K562 (cell line): Measurements from ENCODE around the gene DLGAP3. TPM values are rescaled to one million over a fixed set of nuclear protein-coding genes. Genes with fewer than 3 reads are reported as not detected.

Source experiments
- ATAC-seq: fragments of 200-7000 bp; cut with Tn5 transposase; 3 replicates; pipeline ENCODE4 v1.9.1; 2020; ENCODE audit warnings: moderate library complexity
- BruUV-seq: library from RNA; stranded (reverse); fragments of 400-500 nt; replicated peaks from 2 replicates; lab custom pipeline; 2021; lab: Mats Ljungman, UMichigan
- CTCF ChIA-PET: fragments of 300-600 bp; formaldehyde crosslinking; extraction: SDS; loops from one replicate; lab custom pipeline; 2021; ENCODE audit warnings: low intra/inter-chr PET ratio; lab: Yijun Ruan, JAX
- POLR2A ChIA-PET: fragments of 300-600, 350-650 bp; sonication (Branson Sonifier 250); formaldehyde crosslinking; extraction: SDS; loops from one replicate; lab custom pipeline; 2021; ENCODE audit warnings: antibody characterized with exemption, inconsistent platforms; lab: Yijun Ruan, JAX
- DNase-seq, 4 experiments: peaks; one replicate each; pipeline versions ENCODE4 v3.0.0 to v3.0.0-alpha.2; 2011 to 2018; ENCODE audit warnings: low spot score in 3 of 4, mixed read lengths in 3 of 4; ENCODE audit errors: extremely low read depth in 1 of 4
- FAIRE-seq: peaks from 2 replicates; lab custom pipeline; 2011; peaks lifted over from hg19 to GRCh38; lab: Jason Lieb, UNC
- H2AFZ ChIP-seq: 2 replicates; pipeline ENCODE4 v1.6.0; 2011; ENCODE audit warnings: low read depth, low read length, control low read depth, inconsistent platforms
- H3K27ac ChIP-seq: fragments of 200-600 bp; 3 replicates; pipeline ENCODE4 v1.8.0; 2011; ENCODE audit warnings: low read depth, mild to moderate bottlenecking, control low read depth, inconsistent platforms, low read length, moderate library complexity, mixed read lengths; ENCODE audit errors: extremely low read depth
- H3K27me3 ChIP-seq, 2 experiments: fragments of 300-600 bp in 1 of 2; 2 replicates in 1 of 2; 3 replicates in 1 of 2; pipeline versions ENCODE4 v1.6.0 to v1.8.0; 2011; ENCODE audit warnings: inconsistent platforms in 2 of 2, low read length in 2 of 2, mild to moderate bottlenecking in 1 of 2, mixed read lengths in 1 of 2, moderate library complexity in 1 of 2; ENCODE audit not compliant: control insufficient read depth in 2 of 2, insufficient read depth in 2 of 2
- H3K36me3 ChIP-seq: fragments of 300-600 bp; 3 replicates; pipeline ENCODE4 v1.8.0; 2011; ENCODE audit warnings: mild to moderate bottlenecking, low read length, inconsistent platforms; ENCODE audit not compliant: control insufficient read depth, insufficient read depth
- H3K4me1 ChIP-seq, 2 experiments: fragments of 200-600 bp in 1 of 2; replicated peaks in 1 of 2; 2 replicates in 1 of 2; 3 replicates in 1 of 2; pipeline versions ENCODE4 v1.5.1 to v1.8.0; 2011; ENCODE audit warnings: inconsistent platforms in 2 of 2, low read length in 2 of 2, mild to moderate bottlenecking in 1 of 2, mixed read lengths in 1 of 2, moderate library complexity in 1 of 2; ENCODE audit not compliant: control insufficient read depth in 2 of 2, insufficient read depth in 2 of 2
- H3K4me2 ChIP-seq: 2 replicates; pipeline ENCODE4 v1.6.1; 2011; ENCODE audit warnings: low read length, control low read depth, inconsistent platforms, mixed read lengths; ENCODE audit not compliant: insufficient read depth
- H3K4me3 ChIP-seq: fragments of 200-600 bp; sonication (generic), shearing (Covaris generic); 2 replicates; pipeline ENCODE4 v1.5.1; 2016; ENCODE audit warnings: control low read depth, inconsistent platforms
- H3K79me2 ChIP-seq: fragments of 200-600 bp; 3 replicates; pipeline ENCODE4 v1.8.0; 2011; ENCODE audit warnings: low read length, inconsistent platforms; ENCODE audit not compliant: control insufficient read depth, insufficient read depth
- H3K9ac ChIP-seq, 2 experiments: 2 replicates each; pipeline versions ENCODE4 v1.6.0 to v1.6.1; 2011; ENCODE audit warnings: low read depth in 2 of 2, low read length in 2 of 2, control low read depth in 1 of 2, inconsistent platforms in 1 of 2, mild to moderate bottlenecking in 1 of 2, mixed read lengths in 1 of 2; ENCODE audit not compliant: insufficient read depth in 1 of 2
- H3K9me1 ChIP-seq: one replicate; pipeline ENCODE4 v1.6.0; 2011; ENCODE audit warnings: inconsistent platforms, mild to moderate bottlenecking, low read length, moderate library complexity; ENCODE audit not compliant: control insufficient read depth, insufficient read depth
- H3K9me3 ChIP-seq: replicated peaks from 2 replicates; pipeline ENCODE4 v1.5.1; 2011; ENCODE audit warnings: low read depth, low read length, inconsistent platforms; ENCODE audit not compliant: control insufficient read depth, insufficient read depth
- H4K20me1 ChIP-seq: replicated peaks from 2 replicates; pipeline ENCODE4 v1.6.1; 2011; ENCODE audit warnings: low read length, inconsistent platforms, mixed read lengths; ENCODE audit not compliant: control insufficient read depth, insufficient read depth
- DLX4 ChIP-seq: fragments of 250-450 bp; sonication (Bioruptor Pico); IDR thresholded peaks from 2 replicates; pipeline ENCODE4 v1.6.1; 2021; ENCODE audit warnings: mild to moderate bottlenecking
- RAD21 ChIP-seq, 2 experiments: fragments of 250-450 bp in 1 of 2; fragments of 450-650 bp in 1 of 2; sonication (Bioruptor Pico) in 1 of 2; formaldehyde crosslinking in 1 of 2; IDR thresholded peaks in 1 of 2; conservative IDR thresholded peaks in 1 of 2; 2 replicates each; pipeline versions ENCODE4 v1.4.0 to v1.8.0; 2020 to 2022; ENCODE audit warnings: mild to moderate bottlenecking in 2 of 2, moderate library complexity in 1 of 2
- REST ChIP-seq, 2 experiments: fragments of 450-650 bp; formaldehyde crosslinking in 1 of 2; IDR thresholded peaks; 2 replicates each; pipeline versions ENCODE4 v1.4.0 to v1.6.1; 2014 to 2020; ENCODE audit warnings: mild to moderate bottlenecking in 2 of 2, borderline replicate concordance in 1 of 2, low read depth in 1 of 2
- SPI1 ChIP-seq: IDR thresholded peaks from 2 replicates; pipeline ENCODE4 v1.6.1; 2011; ENCODE audit warnings: low read depth, low read length, control low read depth, borderline replicate concordance
- ZNF263 ChIP-seq: sonication (generic); formaldehyde crosslinking; IDR thresholded peaks from 2 replicates; pipeline ENCODE4 v1.8.0; 2022; ENCODE audit warnings: mild to moderate bottlenecking, missing genetic modification reagents, borderline replicate concordance
- WGBS: fragments of 100-300 bp; shearing (Covaris generic); methylation state at CpG from one replicate; pipeline ENCODE4 v1.1.6; 2016; ENCODE audit warnings: low coverage, mixed read lengths; ENCODE audit not compliant: insufficient coverage; ENCODE audit errors: missing lambda C conversion rate; 5-methylcytosine and 5-hydroxymethylcytosine counted together
- in situ Hi-C: fragments of 300-500 bp; cut with MboI; formaldehyde crosslinking; loops from 4 replicates; pipeline ENCODE4 v1.15.0; 2018; ENCODE audit warnings: inconsistent platforms, mixed read lengths
- intact Hi-C: fragments of 100-400 bp; cut with micrococcal nuclease; formaldehyde crosslinking; loops from 2 replicates; pipeline ENCODE4 v1.14.2; 2022
- polyA plus RNA-seq, 8 experiments: library from polyadenylated mRNA; depleted of rRNA in 4 of 8; stranded (reverse) in 5 of 8; unstranded in 3 of 8; fragments of >200 nt; fragmentation: Nextera tagmentation in 2 of 8; fragmentation: Illumina TruSeq in 1 of 8; extraction: Ambion mirVana in 2 of 8; extraction: Trizol in 1 of 8; gene quantifications; 2 replicates each; pipeline versions ENCODE4 v1.2.1 to v1.2.3, GENCODE V29; 2011 to 2014; ENCODE audit warnings: inconsistent platforms in 1 of 8, missing spikeins in 1 of 8
- total RNA-seq, 7 experiments: library from RNA; depleted of rRNA in 6 of 7; stranded (reverse); fragments of >200 nt in 6 of 7; fragmentation: Illumina TruSeq in 2 of 7; extraction: Trizol in 2 of 7; gene quantifications; 2 replicates each; pipeline versions ENCODE4 v1.2.1 to v1.2.3, GENCODE V29; 2011 to 2021; ENCODE audit warnings: low replicate concordance in 1 of 7
- TF ChIP-seq, protein P1 (sequence below), 3 experiments: IDR thresholded peaks in 2 of 3; conservative IDR thresholded peaks in 1 of 3; 2 replicates each; pipeline ENCODE4 v1.5.1; 2011 to 2012; ENCODE audit warnings: low read length in 3 of 3, mild to moderate bottlenecking in 3 of 3, control low read depth in 2 of 3, improper control_type of control experiment in 1 of 3, inconsistent platforms in 1 of 3, low read depth in 1 of 3, mixed read lengths in 1 of 3, moderate library complexity in 1 of 3; ENCODE audit not compliant: insufficient read depth in 2 of 3
- TF ChIP-seq, protein P2 (sequence below), 2 experiments: fragments of 450-650 bp; conservative IDR thresholded peaks; 2 replicates each; pipeline ENCODE4 v1.6.1; 2017; ENCODE audit warnings: mild to moderate bottlenecking in 2 of 2, moderate library complexity in 2 of 2

The DLGAP3 gene
- total and polyA plus RNA-seq, 9 of the 15 experiments (the other 6 are each of a cell fraction or from before 2014, with no cell fraction given): 0.01 to 0.16 (median 0.07) TPM; not detected in 6

- peak; percentile 80 for ATAC-seq
- BruUV-seq: no TSS peak
- no peaks in the 10 kb centered on the region for H3K79me2 ChIP-seq
- no peaks in the 10 kb centered on the region for H3K9me3 ChIP-seq
- intact Hi-C loops: no loop called here
- H3K27me3 ChIP-seq: peaks cover 2 to 18% of the 10 kb centered on the region in 2 experiments; a peak in 3 of 5 replicates
- POLR2A ChIA-PET: interaction anchor here (0.7 to 1.1 kb wide), 2 partner anchors 15 to 160 kb away, joined by 3 to 4 read pairs; partner anchors contain the start of gene ZMYM1
- in situ Hi-C loops: no loop called here
- WGBS: 9% methylated on average over 10 of the region's 14 CpGs
- peaks cover 0 to 12% of the 10 kb centered on the region in 2 experiments; a peak in 3 of 5 replicates for H3K4me1 ChIP-seq
- CTCF ChIA-PET: no interaction called here
- H3K9ac ChIP-seq: no peak overlapping the region
- FAIRE-seq: no peak
- no peaks in the 10 kb centered on the region for H3K36me3 ChIP-seq
- no peak overlapping the region for H3K27ac ChIP-seq
- H3K9me1 ChIP-seq: no peaks in the 10 kb centered on the region
- no peak overlapping the region for H3K4me2 ChIP-seq
- no peak overlapping the region for H3K4me3 ChIP-seq
- DNase-seq: peak; percentile 24 to 53 (median 37)
- peaks cover 3% of the 10 kb centered on the region; the same call in 1 of the 2 replicates for H4K20me1 ChIP-seq
- H2AFZ ChIP-seq: no peak overlapping the region
- TF ChIP-seq SPI1: peak; percentile 98
- no peak for TF ChIP-seq DLX4
- TF ChIP-seq, protein P1, sequence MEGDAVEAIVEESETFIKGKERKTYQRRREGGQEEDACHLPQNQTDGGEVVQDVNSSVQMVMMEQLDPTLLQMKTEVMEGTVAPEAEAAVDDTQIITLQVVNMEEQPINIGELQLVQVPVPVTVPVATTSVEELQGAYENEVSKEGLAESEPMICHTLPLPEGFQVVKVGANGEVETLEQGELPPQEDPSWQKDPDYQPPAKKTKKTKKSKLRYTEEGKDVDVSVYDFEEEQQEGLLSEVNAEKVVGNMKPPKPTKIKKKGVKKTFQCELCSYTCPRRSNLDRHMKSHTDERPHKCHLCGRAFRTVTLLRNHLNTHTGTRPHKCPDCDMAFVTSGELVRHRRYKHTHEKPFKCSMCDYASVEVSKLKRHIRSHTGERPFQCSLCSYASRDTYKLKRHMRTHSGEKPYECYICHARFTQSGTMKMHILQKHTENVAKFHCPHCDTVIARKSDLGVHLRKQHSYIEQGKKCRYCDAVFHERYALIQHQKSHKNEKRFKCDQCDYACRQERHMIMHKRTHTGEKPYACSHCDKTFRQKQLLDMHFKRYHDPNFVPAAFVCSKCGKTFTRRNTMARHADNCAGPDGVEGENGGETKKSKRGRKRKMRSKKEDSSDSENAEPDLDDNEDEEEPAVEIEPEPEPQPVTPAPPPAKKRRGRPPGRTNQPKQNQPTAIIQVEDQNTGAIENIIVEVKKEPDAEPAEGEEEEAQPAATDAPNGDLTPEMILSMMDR (IDR thresholded peaks at IDR 0.05 in 2 of 3, conservative IDR thresholded peaks at IDR 0.05 in 1 of 3; ENCODE audit: insufficient read depth in 2 of 3, low read depth in 1 of 3, low read length in 3 of 3): peak; percentile 23 to 28 (median 24); a peak in 2 of 6 replicates
- peak in 1 of 2 experiments; percentile 29; a peak in 2 of 4 replicates for TF ChIP-seq RAD21 (CRISPR knock-in tag; conservative IDR thresholded peaks at IDR 0.05 in 1 of 2, IDR thresholded peaks at IDR 0.05 in 1 of 2)
- peak; percentile 90 for TF ChIP-seq ZNF263
- peak; percentile 25; the same call in 1 of the 2 replicates for TF ChIP-seq REST (IDR thresholded peaks at IDR 0.05; ENCODE audit: borderline replicate concordance)
- TF ChIP-seq REST (CRISPR knock-in tag; IDR thresholded peaks at IDR 0.05; ENCODE audit: low read depth): no peak
- TF ChIP-seq, protein P2, sequence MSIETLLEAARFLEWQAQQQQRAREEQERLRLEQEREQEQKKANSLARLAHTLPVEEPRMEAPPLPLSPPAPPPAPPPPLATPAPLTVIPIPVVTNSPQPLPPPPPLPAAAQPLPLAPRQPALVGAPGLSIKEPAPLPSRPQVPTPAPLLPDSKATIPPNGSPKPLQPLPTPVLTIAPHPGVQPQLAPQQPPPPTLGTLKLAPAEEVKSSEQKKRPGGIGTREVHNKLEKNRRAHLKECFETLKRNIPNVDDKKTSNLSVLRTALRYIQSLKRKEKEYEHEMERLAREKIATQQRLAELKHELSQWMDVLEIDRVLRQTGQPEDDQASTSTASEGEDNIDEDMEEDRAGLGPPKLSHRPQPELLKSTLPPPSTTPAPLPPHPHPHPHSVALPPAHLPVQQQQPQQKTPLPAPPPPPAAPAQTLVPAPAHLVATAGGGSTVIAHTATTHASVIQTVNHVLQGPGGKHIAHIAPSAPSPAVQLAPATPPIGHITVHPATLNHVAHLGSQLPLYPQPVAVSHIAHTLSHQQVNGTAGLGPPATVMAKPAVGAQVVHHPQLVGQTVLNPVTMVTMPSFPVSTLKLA (conservative IDR thresholded peaks at IDR 0.05): 0 out of 4 replicates have a peak, but pooled peaks of 1 of the 2 experiments have one; percentile 22
Measured at GRCh38 chr1:34918977-34919561, 10.4 kb downstream of the DLGAP3 start.
